HG03108 (cell line): ENCODE data around the gene KDM4B.

Experiments used
- ATAC-seq: cut with Tn5 transposase; IDR thresholded peaks from one replicate; pipeline ENCODE4 v1.9.1; 2021; ENCODE audit warnings: moderate library complexity; ENCODE audit not compliant: unreplicated experiment

The KDM4B gene

DNA sequence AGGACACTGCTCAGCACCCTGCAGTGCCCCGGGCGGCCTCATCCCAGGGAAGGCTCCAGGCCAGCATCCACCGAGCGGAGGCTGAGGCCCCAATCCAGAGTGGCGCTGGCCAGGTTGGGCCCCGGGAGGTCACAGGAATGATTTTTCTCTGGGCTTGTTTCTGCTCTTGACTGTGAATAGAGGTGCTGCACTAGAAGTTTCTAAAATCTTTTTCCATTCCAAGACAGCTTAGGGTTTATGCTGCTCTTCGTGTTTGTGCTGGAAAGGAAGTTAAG lies 15.1 kb downstream of the KDM4B start:
- no peak for ATAC-seq

- ATAC-seq: no peak
Measured at GRCh38 chr19:4984438-4984990, 15.6 kb downstream of the KDM4B start.

- ATAC-seq: no peak
Measured at GRCh38 chr19:4985551-4985991, 16.7 kb downstream of the KDM4B start.

DNA sequence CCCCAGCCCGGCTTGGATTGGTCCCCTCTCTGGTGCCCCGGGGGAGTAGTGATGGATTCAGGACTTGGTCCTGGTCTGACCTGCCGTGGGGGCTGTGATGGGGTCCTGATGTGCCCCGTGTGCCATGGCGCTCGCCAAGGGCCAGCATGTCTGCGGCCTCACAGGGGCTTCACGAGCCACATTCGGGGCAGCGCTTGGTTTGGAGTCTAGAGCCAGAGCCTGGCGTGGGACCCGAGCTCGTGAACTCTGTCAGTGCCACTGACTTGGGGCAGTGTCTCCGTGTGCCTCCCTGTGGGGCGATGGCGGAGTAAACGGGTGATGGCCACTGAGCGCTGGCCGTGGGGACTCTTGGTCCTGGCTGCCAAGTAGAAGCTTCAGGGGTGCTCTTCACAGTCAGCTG lies 17.1 kb downstream of the KDM4B start:
- ATAC-seq: no peak

GRCh38 chr19:4986471-4986891 lies 17.6 kb downstream of the KDM4B start:
- no peak for ATAC-seq

DNA sequence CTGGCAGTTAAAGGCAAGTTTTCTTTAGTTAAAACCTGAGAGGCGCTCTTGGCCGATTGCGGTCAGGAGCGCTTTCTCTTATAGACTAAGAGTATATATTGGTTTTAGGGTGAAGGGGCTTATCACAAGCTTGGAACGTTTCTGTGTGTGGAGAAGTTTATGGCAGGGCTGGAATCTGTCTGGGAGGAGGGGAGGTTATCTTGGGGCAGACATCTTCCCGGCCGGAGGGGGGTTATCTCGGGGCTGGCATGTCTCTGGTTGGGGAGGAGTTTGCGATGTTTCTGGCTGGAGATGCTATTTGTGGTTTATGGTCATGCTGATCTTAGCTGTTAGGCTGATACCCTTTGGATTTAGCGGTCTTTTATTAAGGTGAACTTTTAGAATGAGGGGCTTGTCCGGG lies 18.3 kb downstream of the KDM4B start:
- ATAC-seq: no peak

DNA sequence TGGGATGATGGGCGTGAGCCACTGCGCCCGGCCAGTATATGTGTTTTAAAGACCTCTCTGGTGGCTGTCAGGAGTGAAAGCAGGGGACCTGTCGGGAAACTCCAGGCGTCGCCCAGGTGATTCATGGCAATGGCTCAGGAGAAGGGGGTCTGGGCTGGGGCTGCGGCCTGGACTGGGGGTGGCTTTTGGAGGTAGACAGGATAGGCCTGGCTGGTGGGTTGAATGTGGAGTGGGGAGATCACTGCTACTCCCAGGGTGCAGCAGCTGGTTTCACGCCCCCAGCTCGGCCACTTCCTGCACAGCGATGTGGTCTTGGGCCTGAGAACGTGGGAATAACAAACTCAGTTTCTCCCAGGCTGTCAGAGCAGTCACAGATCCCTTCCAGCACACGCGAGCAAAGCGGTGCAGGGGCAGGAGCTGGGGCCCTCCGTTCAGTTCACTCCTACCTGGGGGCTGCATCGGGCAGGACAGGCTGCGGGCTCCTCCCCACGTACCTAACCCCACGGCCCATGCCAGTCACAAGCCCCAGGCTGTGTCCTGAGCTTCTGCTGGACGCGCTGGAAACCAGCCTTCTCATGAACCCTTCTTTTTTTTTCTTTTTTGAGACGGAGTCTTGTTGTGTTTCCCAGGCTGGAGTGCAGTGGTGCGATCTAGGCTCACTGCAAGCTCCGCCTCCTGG lies 18.9 kb downstream of the KDM4B start:
- no peak for ATAC-seq

- ATAC-seq: no peak
Measured at GRCh38 chr19:4988770-4989251, 19.9 kb downstream of the KDM4B start.

- ATAC-seq: no peak
Measured at GRCh38 chr19:4990306-4990705, 21.4 kb downstream of the KDM4B start.

DNA sequence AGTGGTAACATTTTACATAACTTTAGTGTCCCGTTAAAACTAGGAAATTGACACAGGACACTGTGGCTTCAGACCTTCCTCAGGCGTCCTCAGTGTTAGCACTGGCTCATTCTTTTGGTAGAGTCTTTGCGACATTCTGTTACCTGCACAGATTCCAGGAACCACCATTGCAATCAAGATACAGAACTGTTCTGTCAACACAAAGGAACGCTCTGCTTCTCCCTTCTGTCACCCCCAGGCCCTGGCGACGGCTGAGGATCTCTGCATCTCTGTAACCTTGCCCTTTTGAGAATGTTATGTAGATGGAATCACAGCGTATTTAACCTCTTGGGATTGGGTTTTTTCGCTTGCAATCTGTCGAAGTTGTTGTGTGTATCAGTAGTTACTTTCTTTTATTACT lies 22.6 kb downstream of the KDM4B start:
- ATAC-seq: no peak

- no peak for ATAC-seq
Measured at GRCh38 chr19:4991996-4992698, 23.2 kb downstream of the KDM4B start.

- no peak for ATAC-seq
Measured at GRCh38 chr19:4993683-4994082, 24.8 kb downstream of the KDM4B start.

DNA sequence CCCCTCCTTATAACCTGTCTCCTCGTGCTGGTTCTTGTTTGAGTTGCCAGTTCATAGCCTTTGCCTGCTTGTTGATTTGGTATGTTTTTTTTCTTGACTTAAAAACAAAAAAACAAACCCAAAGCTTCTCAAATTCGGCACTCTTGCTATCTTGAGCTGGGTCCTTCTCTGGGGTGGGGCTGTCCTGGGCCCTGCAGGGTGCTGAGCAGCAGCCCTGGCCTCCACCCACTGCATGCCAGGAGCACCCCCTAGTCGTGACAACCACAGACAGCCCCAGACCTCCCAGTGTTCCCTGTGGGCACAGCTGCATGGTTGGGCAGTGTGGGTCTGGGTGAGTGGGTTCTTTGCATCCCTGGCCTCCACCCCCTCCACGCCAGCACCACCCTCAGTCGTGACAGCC lies 27.8 kb downstream of the KDM4B start:
- no peak for ATAC-seq

DNA sequence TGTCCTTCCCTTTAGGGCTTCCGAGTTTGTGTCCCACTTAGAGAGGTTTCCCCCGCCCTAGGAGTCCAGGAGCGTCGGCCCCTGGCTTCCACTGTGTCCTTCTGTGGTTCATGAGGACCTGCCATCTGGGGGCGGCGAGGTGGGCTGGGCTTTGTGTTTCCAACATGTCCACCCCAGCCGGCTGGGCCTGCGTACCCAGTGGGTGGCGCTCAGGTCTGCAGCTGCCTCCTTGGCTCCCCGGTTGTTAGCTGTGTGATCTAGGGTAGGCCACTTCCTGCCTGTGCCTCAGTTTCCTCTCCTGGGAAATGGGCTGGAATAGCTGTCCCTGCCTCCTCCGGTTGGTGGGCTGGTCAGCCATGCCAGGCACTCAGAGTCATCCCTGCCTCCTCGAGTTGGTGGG lies 28.4 kb downstream of the KDM4B start:
- no peak for ATAC-seq

- ATAC-seq: no peak
Measured at GRCh38 chr19:5000120-5000611, 31.3 kb downstream of the KDM4B start.

- ATAC-seq: no peak
Measured at GRCh38 chr19:5001615-5002014, 32.7 kb downstream of the KDM4B start.

DNA sequence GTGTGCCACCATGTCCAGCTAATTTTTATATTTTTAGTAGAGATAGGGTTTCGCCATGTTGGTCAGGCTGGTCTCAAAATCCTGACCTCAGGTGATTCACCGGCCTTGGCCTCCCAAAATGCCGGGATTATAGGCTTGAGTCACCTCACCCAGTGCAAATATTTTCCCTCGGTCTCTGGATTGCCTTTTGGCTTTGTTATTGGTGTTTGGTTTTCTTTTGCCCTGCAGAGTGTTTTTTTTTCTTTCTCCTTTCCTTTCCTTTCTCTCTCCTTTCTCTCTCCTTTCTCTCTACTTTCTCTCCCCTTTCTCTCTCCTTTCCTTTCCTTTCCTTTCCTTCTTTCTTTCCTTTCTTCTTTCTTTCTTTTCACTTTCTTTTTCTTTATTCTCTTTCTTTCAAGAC lies 33.2 kb downstream of the KDM4B start:
- no peak for ATAC-seq

DNA sequence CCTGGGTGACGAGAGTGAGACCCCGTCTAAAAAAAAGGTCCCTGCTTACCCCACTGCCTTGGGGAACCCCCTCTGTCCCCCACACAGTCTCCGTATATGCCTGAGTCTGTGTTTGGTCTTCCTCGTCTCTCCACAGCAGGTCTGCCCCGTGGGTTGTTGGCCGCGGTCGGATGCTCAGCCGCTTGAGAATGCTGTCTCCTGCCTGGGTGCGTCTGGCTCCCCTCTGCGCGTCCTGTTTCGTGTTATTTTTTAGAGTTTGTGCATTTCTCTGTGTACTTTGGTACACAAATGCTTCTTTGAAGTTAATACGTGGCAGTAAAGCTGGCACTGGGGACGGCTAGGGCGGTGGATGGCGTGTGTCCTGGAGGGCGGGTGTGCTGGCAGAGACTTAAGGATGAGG lies 34.9 kb downstream of the KDM4B start:
- no peak for ATAC-seq

GRCh38 chr19:5005096-5005495 lies 36.2 kb downstream of the KDM4B start:
- no peak for ATAC-seq

GRCh38 chr19:5006201-5006600 lies 37.3 kb downstream of the KDM4B start:
- no peak for ATAC-seq

DNA sequence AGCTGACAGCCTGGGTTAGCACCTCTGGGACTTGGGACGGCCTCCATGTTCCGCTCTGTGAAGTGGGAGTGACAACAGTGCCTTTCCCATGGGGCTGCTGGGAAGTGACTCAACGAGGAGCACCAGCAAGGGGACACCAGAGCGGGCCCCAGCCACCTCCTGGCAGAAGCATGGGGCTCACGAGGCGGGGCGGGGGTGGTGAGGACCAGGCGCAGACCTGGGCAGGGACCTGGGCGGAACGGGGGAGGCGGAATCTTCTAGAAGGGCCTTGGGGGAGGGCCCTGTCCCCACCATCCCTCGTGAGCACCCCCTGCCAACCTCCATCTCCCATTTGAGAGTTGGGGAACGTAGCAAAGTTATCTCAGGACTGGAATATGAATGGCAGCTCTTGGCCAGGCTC lies 37.9 kb downstream of the KDM4B start:
- ATAC-seq: no peak

- ATAC-seq: no peak
Measured at GRCh38 chr19:5011476-5012238, 42.7 kb downstream of the KDM4B start.
